Stimulated activated CD8-positive, alpha-beta memory T cell treated with anti-CD3 and anti-CD28 coated beads, Interleukin-15, amount 100 ng/mL, for 24 hours (primary cell): Measurements from ENCODE around the gene CRNKL1.

Experiments
- DNase-seq: peaks from one replicate; pipeline ENCODE4 v3.0.0-alpha.2; 2020; ENCODE audit warnings: low read depth

CRNKL1 gene

GRCh38 chr20:20060234-20060998, 8.2 kb upstream of the CRNKL1 start:
- DNase-seq, result no peak

- no peak for DNase-seq
These were observed 546 bp downstream of the CRNKL1 start for GRCh38 chr20:20051767-20052073.

GRCh38 chr20:20039752-20040387, 12.4 kb downstream of the CRNKL1 start:
- DNase-seq, result no peak

GRCh38 chr20:20038586-20038985, 13.7 kb downstream of the CRNKL1 start:
- DNase-seq, result no peak

GRCh38 chr20:20037960-20038359, 14.3 kb downstream of the CRNKL1 start:
- no peak for DNase-seq

GRCh38 chr20:20036756-20037155, 15.5 kb downstream of the CRNKL1 start:
- DNase-seq, result no peak

- no peak for DNase-seq
These were observed 17.8 kb downstream of the CRNKL1 start for GRCh38 chr20:20034486-20034885.

GRCh38 chr20:20031790-20032189, 20.5 kb downstream of the CRNKL1 start:
- no peak for DNase-seq

- no peak for DNase-seq
These were observed 25.0 kb downstream of the CRNKL1 start for GRCh38 chr20:20027284-20027683.

- no peak for DNase-seq
These were observed 27.3 kb downstream of the CRNKL1 start for GRCh38 chr20:20024942-20025341.

GRCh38 chr20:20023395-20023794, 28.9 kb downstream of the CRNKL1 start:
- no peak for DNase-seq

- no peak for DNase-seq
These were observed 29.8 kb downstream of the CRNKL1 start for GRCh38 chr20:20022498-20022897.

- DNase-seq, result no peak
These were observed 30.4 kb downstream of the CRNKL1 start for GRCh38 chr20:20021835-20022234.

- no peak for DNase-seq
These were observed 31.4 kb downstream of the CRNKL1 start for GRCh38 chr20:20020908-20021307.

- no peak for DNase-seq
These were observed 33.1 kb downstream of the CRNKL1 start for GRCh38 chr20:20019123-20019522.

GRCh38 chr20:20018366-20018765, 33.9 kb downstream of the CRNKL1 start:
- no peak for DNase-seq

GRCh38 chr20:20017844-20018185, 34.5 kb downstream of the CRNKL1 start:
- DNase-seq, result no peak

GRCh38 chr20:20017001-20017843, 35.0 kb downstream of the CRNKL1 start, which contains the start of gene NAA20:
NAA20 (plus strand) TSS chr20:20017362; CDS start chr20:20017397, 35 bp downstream.
- DNase-seq, result peak; percentile 71

- no peak for DNase-seq
These were observed 37.6 kb downstream of the CRNKL1 start for GRCh38 chr20:20014659-20015058.

- no peak for DNase-seq
These were observed 39.7 kb downstream of the CRNKL1 start for GRCh38 chr20:20012541-20012940.

- no peak for DNase-seq
These were observed 41.4 kb downstream of the CRNKL1 start for GRCh38 chr20:20010639-20011500.

- no peak for DNase-seq
These were observed 42.4 kb downstream of the CRNKL1 start for GRCh38 chr20:20009784-20010253.
